Adipose tissue (tissue), 3 donors: ENCODE measurements around the gene ZNF385D. TPM values are rescaled to one million over a fixed set of nuclear protein-coding genes. Genes with fewer than 3 reads are reported as not detected.

Experiments
- H3K27ac ChIP-seq: one replicate; pipeline ENCODE4 v1.5.1; 2013; ENCODE audit warnings: low read depth, low read length
- WGBS, 3 donors: extraction: QIAGEN DNeasy Blood & Tissue Kit; methylation state at CpG; one replicate each; pipeline ENCODE4 v1.1.7; 2013; 5-methylcytosine and 5-hydroxymethylcytosine counted together
- polyA plus RNA-seq, 3 donors: library from polyadenylated mRNA; stranded (reverse); fragments of 200-250 nt; gene quantifications; one replicate each; pipeline ENCODE4 v1.2.3, GENCODE V29; 2013
- donor health status: healthy with polysubstance abuse.
- donor health status: Bipolar disorder and iron deficiency.
- donor health status: healthy.

Gene ZNF385D
- polyA plus RNA-seq, 3 donors = 0.49 to 3.9 (median 3.9) TPM

- H3K27ac ChIP-seq = no peak overlapping the region
- WGBS, 3 donors = 64 to 77% (median 66%) methylated on average over 2 of the region's 2 CpGs
These were observed 107.3 kb downstream of the ZNF385D start for GRCh38 chr3:21643752-21644151.

GRCh38 chr3:21642433-21642832 is 108.6 kb downstream of the ZNF385D start:
- H3K27ac ChIP-seq = no peak overlapping the region
- 84 to 89% (median 89%) methylated on average over 3 of the region's 3 CpGs for WGBS, 3 donors

- 76 to 81% (median 77%) methylated on average over 4 of the region's 4 CpGs for WGBS, 3 donors
- no peak overlapping the region for H3K27ac ChIP-seq
These were observed 109.1 kb downstream of the ZNF385D start for GRCh38 chr3:21641959-21642358.

- 90 to 92% (median 91%) methylated on average over 2 of the region's 2 CpGs for WGBS, 3 donors
- no peak overlapping the region for H3K27ac ChIP-seq
These were observed 112.5 kb downstream of the ZNF385D start for GRCh38 chr3:21638488-21638887.

- WGBS, 3 donors = 58 to 71% (median 59%) methylated on average over 1 of the region's 1 CpG
- no peak overlapping the region for H3K27ac ChIP-seq
These were observed 116.9 kb downstream of the ZNF385D start for GRCh38 chr3:21634112-21634511.

- 56 to 73% (median 66%) methylated on average over 4 of the region's 4 CpGs for WGBS, 3 donors
- no peak overlapping the region for H3K27ac ChIP-seq
These were observed 126.5 kb downstream of the ZNF385D start for GRCh38 chr3:21624524-21624923.

GRCh38 chr3:21621181-21621651 is 129.8 kb downstream of the ZNF385D start:
- 34 to 68% (median 57%) methylated on average over 4 of the region's 4 CpGs for WGBS, 3 donors
- no peak overlapping the region for H3K27ac ChIP-seq

GRCh38 chr3:21620511-21621155 is 130.4 kb downstream of the ZNF385D start:
- WGBS, 3 donors = 37 to 75% (median 63%) methylated on average over 8 of the region's 8 CpGs
- H3K27ac ChIP-seq = no peak overlapping the region

- H3K27ac ChIP-seq = no peak overlapping the region
- WGBS, 3 donors = 56 to 63% (median 61%) methylated on average over 2 of the region's 2 CpGs
These were observed 132.3 kb downstream of the ZNF385D start for GRCh38 chr3:21618695-21619094.

GRCh38 chr3:21613372-21614070 is 137.5 kb downstream of the ZNF385D start:
- no peak overlapping the region for H3K27ac ChIP-seq
- 79 to 90% (median 87%) methylated on average over 3 of the region's 3 CpGs for WGBS, 3 donors

GRCh38 chr3:21601178-21601577 is 149.8 kb downstream of the ZNF385D start:
- H3K27ac ChIP-seq = no peak overlapping the region
- WGBS, 3 donors = 78 to 86% (median 81%) methylated on average over 1 of the region's 1 CpG

GRCh38 chr3:21599890-21600289 is 151.1 kb downstream of the ZNF385D start:
- 82 to 85% (median 84%) methylated on average over 6 of the region's 6 CpGs for WGBS, 3 donors
- H3K27ac ChIP-seq = no peak overlapping the region

- no peak overlapping the region for H3K27ac ChIP-seq
- 76 to 84% (median 80%) methylated on average over 4 of the region's 4 CpGs for WGBS, 3 donors
These were observed 158.2 kb downstream of the ZNF385D start for GRCh38 chr3:21592828-21593227.

GRCh38 chr3:21587894-21588293 is 163.1 kb downstream of the ZNF385D start:
- H3K27ac ChIP-seq = no peak overlapping the region
- 60 to 82% (median 67%) methylated on average over 1 of the region's 1 CpG for WGBS, 3 donors

GRCh38 chr3:21585216-21585740 is 165.7 kb downstream of the ZNF385D start:
- 72 to 83% (median 80%) methylated on average over 3 of the region's 3 CpGs for WGBS, 3 donors
- no peak overlapping the region for H3K27ac ChIP-seq

- 82 to 87% (median 84%) methylated on average over 2 of the region's 2 CpGs for WGBS, 3 donors
- no peak overlapping the region for H3K27ac ChIP-seq
These were observed 177.7 kb downstream of the ZNF385D start for GRCh38 chr3:21573291-21573690.

- 56 to 74% (median 58%) methylated on average over 3 of the region's 3 CpGs for WGBS, 3 donors
- H3K27ac ChIP-seq = no peak overlapping the region
These were observed 186.5 kb downstream of the ZNF385D start for GRCh38 chr3:21564531-21564930.

- no peak overlapping the region for H3K27ac ChIP-seq
These were observed 188.8 kb downstream of the ZNF385D start for GRCh38 chr3:21562243-21562642.

GRCh38 chr3:21561472-21561871 is 189.5 kb downstream of the ZNF385D start:
- 67 to 80% (median 71%) methylated on average over 2 of the region's 2 CpGs for WGBS, 3 donors
- H3K27ac ChIP-seq = no peak overlapping the region

- no peak overlapping the region for H3K27ac ChIP-seq
- 81 to 95% (median 92%) methylated on average over 2 of the region's 2 CpGs for WGBS, 3 donors
These were observed 200.0 kb downstream of the ZNF385D start for GRCh38 chr3:21551019-21551418.
